Endothelial cell of umbilical vein (primary cell): Measurements from ENCODE around the gene CLRN3. TPM values are rescaled to one million over a fixed set of nuclear protein-coding genes. Genes with fewer than 3 reads are reported as not detected.

Source experiments
- Bru-seq: library from RNA; stranded (reverse); fragments of 400-500 nt; gene quantifications from one replicate; lab custom pipeline; 2021; lab: Mats Ljungman, UMichigan
- BruChase-seq, 2 experiments: library from RNA; stranded (reverse); fragments of 400-500 nt; gene quantifications; one replicate each; lab custom pipeline; 2021; lab: Mats Ljungman, UMichigan
- BruUV-seq: library from RNA; stranded (reverse); fragments of 400-500 nt; replicated peaks from 2 replicates; lab custom pipeline; 2021; lab: Mats Ljungman, UMichigan
- CTCF ChIA-PET: fragments of 300-600, 350-600 bp; sonication (Branson Sonifier 250); formaldehyde crosslinking; loops from one replicate; lab custom pipeline; 2021; ENCODE audit warnings: antibody characterized with exemption, inconsistent platforms; lab: Charles Lee
- POLR2A ChIA-PET: fragments of 300-600, 350-600 bp; sonication (Branson Sonifier 250); formaldehyde crosslinking; loops from one replicate; lab custom pipeline; 2021; ENCODE audit warnings: antibody characterized with exemption, inconsistent platforms; lab: Charles Lee
- DNase-seq: peaks from one replicate; pipeline ENCODE4 v3.0.0-alpha.2; 2011; ENCODE audit warnings: low read depth, low spot score
- FAIRE-seq: peaks from 2 replicates; lab custom pipeline; 2011; peaks lifted over from hg19 to GRCh38; lab: Jason Lieb, UNC
- H2AFZ ChIP-seq: 2 replicates; pipeline ENCODE4 v1.6.0; 2012; ENCODE audit warnings: low read depth, low read length, control low read depth, inconsistent platforms
- H3K27ac ChIP-seq: 2 replicates; pipeline ENCODE4 v1.5.1; 2011; ENCODE audit warnings: low read depth, mild to moderate bottlenecking, control low read depth, low read length, moderate library complexity; ENCODE audit not compliant: insufficient read depth
- H3K27me3 ChIP-seq, 2 experiments: 2 replicates each; pipeline versions ENCODE4 v1.6.0 to v1.6.1; 2011; ENCODE audit warnings: low read length in 2 of 2, mixed read lengths in 1 of 2; ENCODE audit not compliant: control insufficient read depth in 2 of 2, insufficient read depth in 2 of 2
- H3K36me3 ChIP-seq, 2 experiments: 2 replicates in 1 of 2; 3 replicates in 1 of 2; pipeline ENCODE4 v1.5.1; 2011; ENCODE audit warnings: low read length in 2 of 2, mild to moderate bottlenecking in 1 of 2, moderate library complexity in 1 of 2; ENCODE audit not compliant: control insufficient read depth in 2 of 2, insufficient read depth in 2 of 2; ENCODE audit errors: extremely low read depth in 1 of 2
- H3K4me1 ChIP-seq: 3 replicates; pipeline ENCODE4 v1.5.1; 2011; ENCODE audit warnings: mild to moderate bottlenecking, low read length; ENCODE audit not compliant: control insufficient read depth, insufficient read depth; ENCODE audit errors: extremely low read depth
- H3K4me2 ChIP-seq: 2 replicates; pipeline ENCODE4 v1.6.1; 2011; ENCODE audit warnings: low read length, control low read depth, mixed read lengths; ENCODE audit not compliant: insufficient read depth
- H3K4me3 ChIP-seq, 3 experiments: fragments of 200-600 bp in 1 of 3; sonication (generic), shearing (Covaris generic) in 1 of 3; replicated peaks in 1 of 3; 2 replicates each; pipeline ENCODE4 v1.5.1; 2011 to 2016; ENCODE audit warnings: control low read depth in 3 of 3, low read length in 3 of 3, mild to moderate bottlenecking in 2 of 3, inconsistent platforms in 1 of 3, low read depth in 1 of 3, moderate library complexity in 1 of 3; ENCODE audit not compliant: insufficient read depth in 1 of 3
- H3K79me2 ChIP-seq: 2 replicates; pipeline ENCODE4 v1.6.0; 2012; ENCODE audit warnings: low read length, inconsistent platforms; ENCODE audit not compliant: control insufficient read depth, insufficient read depth
- H3K9ac ChIP-seq: replicated peaks from 2 replicates; pipeline ENCODE3; 2011; ENCODE audit warnings: low read length, control low read depth; ENCODE audit not compliant: insufficient read depth; ENCODE audit errors: extremely low read depth
- H3K9me1 ChIP-seq: replicated peaks from 3 replicates; pipeline ENCODE4 v1.6.0; 2011; ENCODE audit warnings: mild to moderate bottlenecking, low read length; ENCODE audit not compliant: control insufficient read depth, insufficient read depth; ENCODE audit errors: extremely low read depth
- H3K9me3 ChIP-seq: replicated peaks from 2 replicates; pipeline ENCODE4 v1.5.1; 2012; ENCODE audit warnings: low read length, inconsistent platforms; ENCODE audit not compliant: control insufficient read depth, insufficient read depth
- H4K20me1 ChIP-seq: replicated peaks from 2 replicates; pipeline ENCODE3; 2011; ENCODE audit warnings: mild to moderate bottlenecking, low read length; ENCODE audit not compliant: control insufficient read depth, insufficient read depth; ENCODE audit errors: extremely low read depth
- EZH2 ChIP-seq: IDR thresholded peaks from 2 replicates; pipeline ENCODE4 v1.6.1; 2012; ENCODE audit warnings: borderline replicate concordance, low read depth, mild to moderate bottlenecking, moderate library complexity, low read length, inconsistent platforms; ENCODE audit not compliant: severe bottlenecking
- GATA2 ChIP-seq: IDR thresholded peaks from 2 replicates; pipeline ENCODE4 v1.7.0; 2011; ENCODE audit warnings: low read depth, mild to moderate bottlenecking, moderate library complexity, mixed read lengths, low read length; ENCODE audit not compliant: insufficient read length, insufficient read depth
- MYC ChIP-seq: IDR thresholded peaks from one replicate; pipeline ENCODE4 v1.6.1; 2011; ENCODE audit warnings: mild to moderate bottlenecking, low read depth, low read length
- POLR2A ChIP-seq: IDR thresholded peaks from 2 replicates; pipeline ENCODE4 v1.6.1; 2012; ENCODE audit warnings: low read depth, mild to moderate bottlenecking, control low read depth, low read length
- dilution Hi-C: fragments of 300-500 bp; cut with MboI; formaldehyde crosslinking; loops from one replicate; pipeline ENCODE4 v1.15.0; 2019; ENCODE audit warnings: low sequenced_read_pairs; ENCODE audit not compliant: extremely low pct_ligation_motif_present
- intact Hi-C: fragments of 100-400 bp; cut with micrococcal nuclease; formaldehyde crosslinking; loops from one replicate; pipeline ENCODE4 v1.10.0; 2022
- long read RNA-seq: library from polyadenylated mRNA; stranded (forward); transcript quantifications from one replicate; pipeline ENCODE4 v2.0.0, GENCODE V29; 2021
- polyA minus RNA-seq, 3 experiments: library from RNA; depleted of rRNA, polyadenylated mRNA; stranded (reverse); fragments of >200 nt; gene quantifications; 1 replicate in 1 of 3; 2 replicates in 2 of 3; pipeline ENCODE4 v1.2.3, GENCODE V29; 2011
- polyA plus RNA-seq, 4 experiments: library from polyadenylated mRNA; depleted of rRNA in 3 of 4; stranded (reverse) in 3 of 4; unstranded in 1 of 4; fragments of >200 nt; gene quantifications; 2 replicates each; pipeline versions ENCODE4 v1.2.1 to v1.2.3, GENCODE V29; 2011 to 2012; ENCODE audit warnings: missing spikeins in 1 of 4
- total RNA-seq: library from RNA; stranded (reverse); gene quantifications from 2 replicates; pipeline ENCODE4 v1.2.3, GENCODE V29; 2021
- TF ChIP-seq, protein P1 (sequence below), 2 donors: IDR thresholded peaks; 1 replicate in 1 of 2; 2 replicates in 1 of 2; pipeline ENCODE4 v1.5.1; 2011; ENCODE audit warnings: low read length in 2 of 2, mild to moderate bottlenecking in 2 of 2, moderate library complexity in 2 of 2, control low read depth in 1 of 2, inconsistent platforms in 1 of 2, low read depth in 1 of 2; ENCODE audit not compliant: insufficient read depth in 1 of 2; ENCODE audit errors: extremely low read depth in 1 of 2

CLRN3 gene, protein sequence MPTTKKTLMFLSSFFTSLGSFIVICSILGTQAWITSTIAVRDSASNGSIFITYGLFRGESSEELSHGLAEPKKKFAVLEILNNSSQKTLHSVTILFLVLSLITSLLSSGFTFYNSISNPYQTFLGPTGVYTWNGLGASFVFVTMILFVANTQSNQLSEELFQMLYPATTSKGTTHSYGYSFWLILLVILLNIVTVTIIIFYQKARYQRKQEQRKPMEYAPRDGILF
- total RNA-seq (not detected in 2 replicates), polyA plus RNA-seq (0.07 and 0.14 TPM in 2 replicates), polyA minus RNA-seq (0.28 TPM in 1 of 2 replicates, not detected in the other), Bru-seq, nascent RNA (percentile 13 among the genes with signal in this experiment), BruChase-seq, experiment 1, labeled RNA remaining after a 6-hour chase (percentile 6 among the genes with signal in this experiment), BruChase-seq, experiment 2, labeled RNA remaining after a 2-hour chase (percentile 10 among the genes with signal in this experiment)
- 0.09 and 0.18 TPM in 2 replicates for polyA plus RNA-seq (2011; cell fraction: cytosol; rRNA removed)
- not detected in 2 replicates for polyA plus RNA-seq (2011; cell fraction: nucleus; rRNA removed)
- polyA plus RNA-seq (2012), result not detected in 2 replicates
- not detected for polyA minus RNA-seq (2011; cell fraction: cytosol; rRNA and poly(A)+ RNA removed)
- polyA minus RNA-seq (2011; cell fraction: nucleus; rRNA and poly(A)+ RNA removed), result not detected in 2 replicates
- long read RNA-seq, result 0 reads

DNA sequence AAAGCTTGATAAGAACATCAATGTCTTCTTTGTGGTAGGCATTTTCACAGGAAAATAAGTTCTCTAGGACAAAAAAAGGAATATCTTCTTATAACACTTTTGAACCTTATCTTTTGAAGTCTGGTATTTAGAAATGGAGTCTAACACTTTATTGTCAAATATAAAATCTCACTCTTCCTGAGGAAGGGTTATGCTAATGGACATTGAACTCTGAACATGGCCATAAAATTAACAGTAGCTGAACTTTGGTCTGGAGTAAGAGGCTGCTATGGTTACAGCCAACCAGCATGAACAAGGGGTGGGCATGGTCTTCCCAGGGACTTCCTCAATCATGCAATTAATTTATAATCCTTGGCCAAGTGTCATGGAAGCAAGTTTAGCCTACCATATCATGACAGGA lies at the start of gene CLRN3:
TSS of gene CLRN3 (minus strand) at position 199 of the 400 bp plus-strand sequence. CDS start at position 42, 157 bp downstream.
- Histone ChIP-seq H3K9ac (no peak within 1 kb of the TSS), H4K20me1 (no peaks in the 10 kb centered on the region), H2AFZ (no peak within 1 kb of the TSS), H3K9me3 (no peaks in the 10 kb centered on the region), H3K36me3 (no peaks in the 10 kb centered on the region), H3K4me3 (no peak within 1 kb of the TSS), H3K9me1 (no peaks in the 10 kb centered on the region), H3K4me1 (peaks cover 10% of the 10 kb centered on the region), H3K27ac (no peak within 1 kb of the TSS), H3K79me2 (no peaks in the 10 kb centered on the region), H3K4me2 (no peak within 1 kb of the TSS), H3K27me3 (peaks cover 0 to 7% of the 10 kb centered on the region in 2 experiments)
- no peak for TF ChIP-seq EZH2
- TF ChIP-seq, protein P1, sequence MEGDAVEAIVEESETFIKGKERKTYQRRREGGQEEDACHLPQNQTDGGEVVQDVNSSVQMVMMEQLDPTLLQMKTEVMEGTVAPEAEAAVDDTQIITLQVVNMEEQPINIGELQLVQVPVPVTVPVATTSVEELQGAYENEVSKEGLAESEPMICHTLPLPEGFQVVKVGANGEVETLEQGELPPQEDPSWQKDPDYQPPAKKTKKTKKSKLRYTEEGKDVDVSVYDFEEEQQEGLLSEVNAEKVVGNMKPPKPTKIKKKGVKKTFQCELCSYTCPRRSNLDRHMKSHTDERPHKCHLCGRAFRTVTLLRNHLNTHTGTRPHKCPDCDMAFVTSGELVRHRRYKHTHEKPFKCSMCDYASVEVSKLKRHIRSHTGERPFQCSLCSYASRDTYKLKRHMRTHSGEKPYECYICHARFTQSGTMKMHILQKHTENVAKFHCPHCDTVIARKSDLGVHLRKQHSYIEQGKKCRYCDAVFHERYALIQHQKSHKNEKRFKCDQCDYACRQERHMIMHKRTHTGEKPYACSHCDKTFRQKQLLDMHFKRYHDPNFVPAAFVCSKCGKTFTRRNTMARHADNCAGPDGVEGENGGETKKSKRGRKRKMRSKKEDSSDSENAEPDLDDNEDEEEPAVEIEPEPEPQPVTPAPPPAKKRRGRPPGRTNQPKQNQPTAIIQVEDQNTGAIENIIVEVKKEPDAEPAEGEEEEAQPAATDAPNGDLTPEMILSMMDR (IDR thresholded peaks at IDR 0.05; ENCODE audit: extremely low read depth in 1 of 2, insufficient read depth in 1 of 2, low read depth in 1 of 2, low read length in 2 of 2), result no peak
- no peak for TF ChIP-seq GATA2
- no peak for TF ChIP-seq POLR2A
- TF ChIP-seq MYC, result no peak
- intact Hi-C loops (no loop called here), dilution Hi-C loops (no loop called here)
- CTCF ChIA-PET, result interaction anchor here (1.8 kb wide), 1 partner anchor 119 kb away, joined by 5 read pairs; no protein-coding TSS in a partner anchor
- FAIRE-seq (no peak), DNase-seq (no peak)
- no TSS peak for BruUV-seq
- POLR2A ChIA-PET, result no interaction called here
